ENCODE measurements around the gene FOXP1.

- TF ChIP-seq CTCF (IDR thresholded peaks at IDR 0.05; ENCODE audit: poor library complexity) (no peak), EZH2phosphoT487 (IDR thresholded peaks at IDR 0.05; ENCODE audit: low read depth, severe bottlenecking, unreplicated experiment) (no peak)
Observed at GRCh38 chr3:71528816-71529215, 54.7 kb downstream of the FOXP1 start.
